Mucosa of gallbladder (tissue), 1 donor: ENCODE results near the gene RPUSD3. TPM values are rescaled to one million over a fixed set of nuclear protein-coding genes. Genes with fewer than 3 reads are reported as not detected.
"Not testable (repeated sequence)": the region's sequence is repeated elsewhere in the genome, so short reads cannot be mapped to it uniquely, and the experiment has no call there.

Source experiments
- DNase-seq: peaks from one replicate; pipeline ENCODE4 v3.0.0-alpha.2; 2020; ENCODE audit warnings: low spot score
- total RNA-seq: library from RNA; stranded (reverse); gene quantifications from one replicate; pipeline ENCODE4 v1.2.1, GENCODE V29; 2021
- donor health status: DM: no; HTN: no; CAD: no.

The RPUSD3 gene
- 37.5 TPM for total RNA-seq

GRCh38 chr3:9843715-9844438 is at the start of gene RPUSD3:
Gene RPUSD3 (minus strand): TSS chr3:9844008. CDS start chr3:9843990, 18 bp downstream.
- DNase-seq, result peak; percentile 98

GRCh38 chr3:9891072-9891622 is 47.3 kb upstream of the RPUSD3 start:
- DNase-seq, result no peak

GRCh38 chr3:9890249-9891071 is 46.7 kb upstream of the RPUSD3 start, which contains the start of gene JAGN1:
Gene JAGN1 (plus strand): TSS chr3:9890610. CDS start chr3:9890723, 113 bp downstream.
- peak; percentile 92 for DNase-seq

- no peak for DNase-seq
Observed at GRCh38 chr3:9889405-9889804, 45.6 kb upstream of the RPUSD3 start.

- DNase-seq, result no peak
Observed at GRCh38 chr3:9888540-9888939, 44.7 kb upstream of the RPUSD3 start.

GRCh38 chr3:9887480-9887879 is 43.7 kb upstream of the RPUSD3 start:
- no peak for DNase-seq

GRCh38 chr3:9886328-9886727 is 42.5 kb upstream of the RPUSD3 start:
- DNase-seq, result no peak

- no peak for DNase-seq
Observed at GRCh38 chr3:9884555-9885165, 40.9 kb upstream of the RPUSD3 start.

GRCh38 chr3:9883706-9884554 is 40.1 kb upstream of the RPUSD3 start:
- DNase-seq, result no peak

GRCh38 chr3:9881441-9881840 is 37.6 kb upstream of the RPUSD3 start:
- DNase-seq, result no peak

- DNase-seq, result no peak
Observed at GRCh38 chr3:9879830-9880549, 36.2 kb upstream of the RPUSD3 start, which contains the start of gene CIDEC. Gene CIDEC (minus strand): TSS chr3:9880253. CDS start chr3:9878486, 1,767 bp downstream.

- peak; percentile 80 for DNase-seq
Observed at GRCh38 chr3:9878700-9879099, 34.9 kb upstream of the RPUSD3 start.

- no peak for DNase-seq
Observed at GRCh38 chr3:9876991-9877390, 33.2 kb upstream of the RPUSD3 start.

GRCh38 chr3:9876255-9876654 is 32.4 kb upstream of the RPUSD3 start:
- DNase-seq, result not testable (repeated sequence)

GRCh38 chr3:9875448-9875847 is 31.6 kb upstream of the RPUSD3 start:
- DNase-seq, result no peak

- DNase-seq, result not testable (repeated sequence)
Observed at GRCh38 chr3:9872067-9872466, 28.3 kb upstream of the RPUSD3 start.

GRCh38 chr3:9870978-9871377 is 27.2 kb upstream of the RPUSD3 start:
- no peak for DNase-seq

- DNase-seq, result no peak
Observed at GRCh38 chr3:9869955-9870354, 26.1 kb upstream of the RPUSD3 start.

GRCh38 chr3:9867106-9867505 is 23.3 kb upstream of the RPUSD3 start:
- DNase-seq, result no peak

GRCh38 chr3:9866639-9867038 is 22.8 kb upstream of the RPUSD3 start:
- no peak for DNase-seq
